ENCODE measurements around the gene MAD1L1.
"Not testable (repeated sequence)": the region's sequence is repeated elsewhere in the genome, so short reads cannot be mapped to it uniquely, and the experiment has no call there.

DNA sequence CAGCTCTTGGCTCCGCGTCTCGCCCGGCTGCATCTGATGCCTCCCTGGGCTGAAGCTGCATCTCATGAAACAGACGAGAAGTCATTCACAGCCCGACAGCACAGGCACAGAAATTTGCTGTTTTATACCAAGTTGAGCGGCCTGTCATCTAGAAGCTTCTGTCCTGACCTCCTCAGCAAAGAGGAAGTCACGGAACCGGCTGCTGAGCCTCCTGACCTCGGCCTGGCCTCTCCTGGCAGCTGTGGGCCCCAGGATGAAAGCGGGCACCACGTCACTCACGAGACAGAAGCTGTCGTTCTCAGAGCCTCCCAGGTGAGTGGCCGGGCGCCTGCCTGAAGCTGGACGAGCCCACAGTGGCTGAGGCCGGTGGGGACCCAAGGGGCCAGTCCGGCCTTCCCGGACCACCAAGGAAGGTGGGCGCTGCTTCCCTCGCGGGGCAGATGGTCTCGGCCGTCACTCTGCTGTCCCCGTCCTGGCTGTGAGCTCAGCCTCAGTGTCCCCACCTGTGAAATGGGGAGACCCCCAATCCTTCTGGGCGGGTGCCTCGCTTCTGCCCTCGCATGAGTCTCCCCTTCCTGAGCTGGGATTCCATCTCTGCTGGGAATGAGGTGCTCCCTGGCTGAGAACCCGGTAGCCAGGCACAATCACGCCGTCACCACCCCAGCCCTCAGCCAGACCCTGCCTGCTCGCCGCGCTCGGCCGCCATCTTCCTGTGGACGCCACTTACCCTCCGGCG, 391.3 kb downstream of the MAD1L1 start:
- TF ChIP-seq, protein P1, sequence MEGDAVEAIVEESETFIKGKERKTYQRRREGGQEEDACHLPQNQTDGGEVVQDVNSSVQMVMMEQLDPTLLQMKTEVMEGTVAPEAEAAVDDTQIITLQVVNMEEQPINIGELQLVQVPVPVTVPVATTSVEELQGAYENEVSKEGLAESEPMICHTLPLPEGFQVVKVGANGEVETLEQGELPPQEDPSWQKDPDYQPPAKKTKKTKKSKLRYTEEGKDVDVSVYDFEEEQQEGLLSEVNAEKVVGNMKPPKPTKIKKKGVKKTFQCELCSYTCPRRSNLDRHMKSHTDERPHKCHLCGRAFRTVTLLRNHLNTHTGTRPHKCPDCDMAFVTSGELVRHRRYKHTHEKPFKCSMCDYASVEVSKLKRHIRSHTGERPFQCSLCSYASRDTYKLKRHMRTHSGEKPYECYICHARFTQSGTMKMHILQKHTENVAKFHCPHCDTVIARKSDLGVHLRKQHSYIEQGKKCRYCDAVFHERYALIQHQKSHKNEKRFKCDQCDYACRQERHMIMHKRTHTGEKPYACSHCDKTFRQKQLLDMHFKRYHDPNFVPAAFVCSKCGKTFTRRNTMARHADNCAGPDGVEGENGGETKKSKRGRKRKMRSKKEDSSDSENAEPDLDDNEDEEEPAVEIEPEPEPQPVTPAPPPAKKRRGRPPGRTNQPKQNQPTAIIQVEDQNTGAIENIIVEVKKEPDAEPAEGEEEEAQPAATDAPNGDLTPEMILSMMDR (conservative IDR thresholded peaks at IDR 0.05), result not testable (repeated sequence)
- not testable (repeated sequence) for TF ChIP-seq EZH2 (IDR thresholded peaks at IDR 0.05; ENCODE audit: low read depth)

Data from PC-9 (cell line).